Measurements from ENCODE around the gene TENT4A.

GRCh38 chr5:6785161-6785860 lies 72.1 kb downstream of the TENT4A start:
- TF ChIP-seq POLR2A (IDR thresholded peaks at IDR 0.05), result no peak
- TF ChIP-seq, protein P1, sequence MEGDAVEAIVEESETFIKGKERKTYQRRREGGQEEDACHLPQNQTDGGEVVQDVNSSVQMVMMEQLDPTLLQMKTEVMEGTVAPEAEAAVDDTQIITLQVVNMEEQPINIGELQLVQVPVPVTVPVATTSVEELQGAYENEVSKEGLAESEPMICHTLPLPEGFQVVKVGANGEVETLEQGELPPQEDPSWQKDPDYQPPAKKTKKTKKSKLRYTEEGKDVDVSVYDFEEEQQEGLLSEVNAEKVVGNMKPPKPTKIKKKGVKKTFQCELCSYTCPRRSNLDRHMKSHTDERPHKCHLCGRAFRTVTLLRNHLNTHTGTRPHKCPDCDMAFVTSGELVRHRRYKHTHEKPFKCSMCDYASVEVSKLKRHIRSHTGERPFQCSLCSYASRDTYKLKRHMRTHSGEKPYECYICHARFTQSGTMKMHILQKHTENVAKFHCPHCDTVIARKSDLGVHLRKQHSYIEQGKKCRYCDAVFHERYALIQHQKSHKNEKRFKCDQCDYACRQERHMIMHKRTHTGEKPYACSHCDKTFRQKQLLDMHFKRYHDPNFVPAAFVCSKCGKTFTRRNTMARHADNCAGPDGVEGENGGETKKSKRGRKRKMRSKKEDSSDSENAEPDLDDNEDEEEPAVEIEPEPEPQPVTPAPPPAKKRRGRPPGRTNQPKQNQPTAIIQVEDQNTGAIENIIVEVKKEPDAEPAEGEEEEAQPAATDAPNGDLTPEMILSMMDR (IDR thresholded peaks at IDR 0.05), result no peak
